Measurements from ENCODE around the gene NIBAN1. TPM values are rescaled to one million over a fixed set of nuclear protein-coding genes. Genes with fewer than 3 reads are reported as not detected.

NIBAN1 gene
- total RNA-seq, 1 donor from 2014 or later: 0.45 TPM

DNA sequence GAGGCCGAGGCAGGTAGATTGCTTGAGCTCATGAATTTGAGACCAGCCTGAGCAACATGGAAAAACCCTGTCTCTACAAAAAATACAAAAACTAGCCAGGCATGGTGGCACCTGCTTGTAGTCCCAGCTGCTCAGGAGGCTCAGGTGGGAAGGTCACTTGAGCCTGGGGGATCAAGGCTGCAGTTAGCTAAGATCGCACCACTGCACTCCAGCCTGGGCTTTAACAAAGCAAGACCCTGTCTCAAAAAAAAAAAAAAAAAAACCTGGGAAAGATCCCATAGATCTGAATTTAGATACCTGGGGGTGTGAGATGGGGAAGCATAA, 32.9 kb downstream of the NIBAN1 start:
- Mint-ChIP-seq H3K27me3 (ENCODE audit: low read depth) (no peaks in the 10 kb centered on the region), H3K9me3 (peaks cover 8% of the 10 kb centered on the region), H3K4me1 (peaks cover 9% of the 10 kb centered on the region), H3K36me3 (no peaks in the 10 kb centered on the region), H3K27ac (no peak overlapping the region), H3K4me3 (no peak overlapping the region)
- TF ChIP-seq, protein P1, sequence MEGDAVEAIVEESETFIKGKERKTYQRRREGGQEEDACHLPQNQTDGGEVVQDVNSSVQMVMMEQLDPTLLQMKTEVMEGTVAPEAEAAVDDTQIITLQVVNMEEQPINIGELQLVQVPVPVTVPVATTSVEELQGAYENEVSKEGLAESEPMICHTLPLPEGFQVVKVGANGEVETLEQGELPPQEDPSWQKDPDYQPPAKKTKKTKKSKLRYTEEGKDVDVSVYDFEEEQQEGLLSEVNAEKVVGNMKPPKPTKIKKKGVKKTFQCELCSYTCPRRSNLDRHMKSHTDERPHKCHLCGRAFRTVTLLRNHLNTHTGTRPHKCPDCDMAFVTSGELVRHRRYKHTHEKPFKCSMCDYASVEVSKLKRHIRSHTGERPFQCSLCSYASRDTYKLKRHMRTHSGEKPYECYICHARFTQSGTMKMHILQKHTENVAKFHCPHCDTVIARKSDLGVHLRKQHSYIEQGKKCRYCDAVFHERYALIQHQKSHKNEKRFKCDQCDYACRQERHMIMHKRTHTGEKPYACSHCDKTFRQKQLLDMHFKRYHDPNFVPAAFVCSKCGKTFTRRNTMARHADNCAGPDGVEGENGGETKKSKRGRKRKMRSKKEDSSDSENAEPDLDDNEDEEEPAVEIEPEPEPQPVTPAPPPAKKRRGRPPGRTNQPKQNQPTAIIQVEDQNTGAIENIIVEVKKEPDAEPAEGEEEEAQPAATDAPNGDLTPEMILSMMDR (IDR thresholded peaks at IDR 0.05; ENCODE audit: unreplicated experiment): no peak
- DNase-seq (ENCODE audit: low spot score in 2 of 2, unreplicated experiment in 2 of 2): no peak

DNA sequence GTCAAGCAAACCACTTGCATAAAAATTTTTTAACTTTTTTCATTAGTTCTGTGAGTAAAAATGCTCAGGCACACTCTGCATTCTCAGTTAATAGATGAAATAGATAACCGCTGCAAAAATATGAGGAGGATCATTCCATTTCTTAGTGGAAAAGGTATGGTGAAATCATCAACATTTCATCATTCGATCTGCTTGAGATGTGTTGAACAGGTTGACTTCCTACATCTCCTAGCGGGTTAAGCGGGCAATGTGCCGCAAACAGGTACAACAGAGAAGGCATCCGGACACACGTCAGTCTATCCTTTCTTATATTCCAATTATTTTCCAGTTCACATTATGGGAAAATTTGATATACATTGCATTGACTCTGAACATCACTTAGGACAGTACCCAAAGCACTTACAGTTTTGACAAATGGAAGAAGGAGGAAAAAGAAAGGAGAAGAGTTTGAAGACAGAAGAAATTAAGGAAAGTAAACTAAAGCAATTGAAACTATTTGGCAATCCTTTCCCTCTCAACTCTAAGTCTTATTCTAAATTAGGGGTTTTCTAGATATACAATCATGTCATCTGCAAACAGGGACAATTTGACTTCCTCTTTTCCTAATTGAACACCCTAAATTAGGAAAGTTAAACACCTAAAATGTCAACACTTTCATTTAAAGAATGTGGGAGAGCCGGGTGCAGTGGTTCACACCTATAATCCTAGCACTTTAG, 33.5 kb downstream of the NIBAN1 start:
- DNase-seq (ENCODE audit: low spot score in 2 of 2, unreplicated experiment in 2 of 2): no peak
- Mint-ChIP-seq H3K4me3 (no peak overlapping the region), H3K27ac (no peak overlapping the region), H3K4me1 (peaks cover 6% of the 10 kb centered on the region), H3K27me3 (ENCODE audit: low read depth) (no peaks in the 10 kb centered on the region), H3K36me3 (no peaks in the 10 kb centered on the region), H3K9me3 (peaks cover 8% of the 10 kb centered on the region)
- TF ChIP-seq, protein P1 (IDR thresholded peaks at IDR 0.05; ENCODE audit: unreplicated experiment): no peak

DNA sequence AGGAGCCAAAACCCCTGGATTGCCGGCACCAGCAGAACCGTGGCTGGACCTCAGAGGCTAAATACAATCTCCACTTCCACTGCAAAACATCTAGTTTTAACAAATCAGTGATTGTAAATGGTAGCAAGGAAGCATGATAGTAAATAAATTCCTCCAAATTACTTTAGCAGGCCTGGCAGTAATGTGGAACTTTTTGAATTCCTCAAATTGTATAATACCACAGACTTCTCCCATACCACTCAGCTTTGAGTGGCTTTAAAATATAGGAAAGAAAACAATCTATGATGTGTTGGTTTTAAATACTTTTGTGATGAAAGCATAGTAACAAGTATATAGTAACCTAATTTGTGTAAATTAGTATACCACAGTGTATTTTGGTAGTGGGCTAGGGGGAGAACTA, 34.1 kb downstream of the NIBAN1 start:
- TF ChIP-seq, protein P1 (IDR thresholded peaks at IDR 0.05; ENCODE audit: unreplicated experiment): no peak
- no peaks in the 10 kb centered on the region for H3K36me3 Mint-ChIP-seq
- DNase-seq (ENCODE audit: low spot score in 2 of 2, unreplicated experiment in 2 of 2): no peak
- no peak overlapping the region for H3K4me3 Mint-ChIP-seq
- H3K27ac Mint-ChIP-seq: no peak overlapping the region
- H3K4me1 Mint-ChIP-seq: peaks cover 6% of the 10 kb centered on the region
- H3K9me3 Mint-ChIP-seq: peaks cover 8% of the 10 kb centered on the region
- H3K27me3 Mint-ChIP-seq (ENCODE audit: low read depth): no peaks in the 10 kb centered on the region

DNA sequence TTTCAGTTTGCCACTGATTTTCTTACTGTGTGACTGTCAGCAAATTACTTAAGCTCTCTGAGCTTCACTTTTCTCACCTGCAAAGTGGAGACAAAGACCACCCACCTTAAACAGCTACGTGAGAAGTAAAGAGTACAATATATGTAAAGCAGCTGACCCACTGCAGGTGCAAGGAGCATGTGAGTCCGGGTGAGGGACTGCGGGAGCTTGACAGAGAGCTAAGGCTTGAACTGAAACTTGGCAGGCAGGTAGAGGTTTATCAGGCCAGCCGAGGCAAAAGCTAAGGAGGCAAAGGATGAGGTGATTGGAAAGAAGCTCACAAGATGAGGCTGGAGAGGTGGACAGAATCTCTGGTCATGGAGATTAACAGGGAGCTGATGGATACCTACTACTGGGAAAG, 36.6 kb downstream of the NIBAN1 start:
- TF ChIP-seq, protein P1 (IDR thresholded peaks at IDR 0.05; ENCODE audit: unreplicated experiment): no peak
- H3K9me3 Mint-ChIP-seq: peaks cover 14% of the 10 kb centered on the region
- H3K27ac Mint-ChIP-seq: no peak overlapping the region
- H3K27me3 Mint-ChIP-seq (ENCODE audit: low read depth): no peaks in the 10 kb centered on the region
- no peaks in the 10 kb centered on the region for H3K36me3 Mint-ChIP-seq
- H3K4me3 Mint-ChIP-seq: no peak overlapping the region
- H3K4me1 Mint-ChIP-seq: peaks cover 6% of the 10 kb centered on the region
- DNase-seq (ENCODE audit: low spot score in 2 of 2, unreplicated experiment in 2 of 2): no peak

DNA sequence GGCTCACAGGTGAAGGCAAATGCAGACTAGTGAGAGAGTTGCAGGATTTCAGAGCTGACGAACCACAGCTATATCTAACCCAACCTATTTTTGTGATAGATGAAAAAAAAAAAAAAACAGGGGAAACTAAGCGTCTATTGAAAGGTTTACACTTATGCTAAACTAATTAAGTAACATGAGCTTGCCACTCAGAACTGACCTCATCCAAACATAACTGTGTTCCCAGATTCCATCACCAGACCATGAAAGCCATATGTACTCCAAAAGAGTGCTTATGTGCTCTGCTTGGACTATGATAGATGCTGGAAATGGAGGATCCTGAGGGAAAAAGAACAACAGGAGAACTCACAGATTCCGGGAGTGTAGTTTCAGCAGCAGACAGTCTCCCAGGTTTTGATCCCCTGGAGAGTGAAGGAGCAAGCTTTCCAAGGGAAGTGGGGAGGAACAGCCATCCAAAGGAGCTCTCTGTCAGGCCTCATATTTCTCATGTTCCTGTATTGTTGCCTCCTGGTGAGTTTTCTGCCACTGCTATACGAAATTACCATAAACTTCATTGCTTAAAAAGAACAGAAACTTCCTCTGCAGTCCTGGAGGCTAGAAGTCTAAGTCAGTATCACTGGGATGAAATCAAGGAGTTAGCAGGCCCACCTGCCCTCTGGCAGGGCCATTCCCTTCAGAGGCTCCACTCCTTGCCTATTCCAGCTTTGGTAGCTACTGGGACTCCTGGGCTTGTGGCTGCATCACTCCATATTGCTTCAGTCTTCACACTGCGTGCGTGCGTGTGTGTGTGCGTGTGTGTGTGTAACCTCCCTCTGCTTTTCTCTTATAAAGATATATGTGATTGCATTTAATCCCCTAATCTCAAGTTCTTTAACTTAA, 38.1 kb downstream of the NIBAN1 start:
- Mint-ChIP-seq H3K36me3 (no peaks in the 10 kb centered on the region), H3K4me1 (peaks cover 6% of the 10 kb centered on the region), H3K4me3 (no peak overlapping the region), H3K27ac (no peak overlapping the region), H3K9me3 (peaks cover 14% of the 10 kb centered on the region), H3K27me3 (ENCODE audit: low read depth) (no peaks in the 10 kb centered on the region)
- TF ChIP-seq, protein P1 (IDR thresholded peaks at IDR 0.05; ENCODE audit: unreplicated experiment): no peak
- DNase-seq (ENCODE audit: low spot score in 2 of 2, unreplicated experiment in 2 of 2): no peak

Measured in mesothelial cell of epicardium (in vitro differentiated cells).